GM12878 (cell line): ENCODE results near the gene RPS16. TPM values are rescaled to one million over a fixed set of nuclear protein-coding genes. Genes with fewer than 3 reads are reported as not detected.

Experiments used
- CHD2 ChIP-seq: IDR thresholded peaks from 2 replicates; pipeline ENCODE4 v1.6.1; 2011; ENCODE audit warnings: low read depth, low read length, improper control_type of control experiment, borderline replicate concordance
- CREM ChIP-seq: IDR thresholded peaks from 2 replicates; pipeline ENCODE4 v1.6.1; 2014; ENCODE audit warnings: antibody characterized with exemption, low read depth
- DPF2 ChIP-seq: fragments of 450-650 bp; IDR thresholded peaks from 2 replicates; pipeline ENCODE4 v1.6.1; 2017; ENCODE audit warnings: mild to moderate bottlenecking
- EED ChIP-seq: sonication (generic); IDR thresholded peaks from 2 replicates; pipeline ENCODE4 v1.6.1; 2016; ENCODE audit warnings: antibody characterized with exemption, low read depth
- IKZF2 ChIP-seq, 2 experiments: fragments of 450-650 bp; IDR thresholded peaks; 2 replicates each; pipeline ENCODE4 v1.6.1; 2017; ENCODE audit warnings: mild to moderate bottlenecking in 2 of 2, moderate library complexity in 2 of 2
- IRF4 ChIP-seq: IDR thresholded peaks from 2 replicates; pipeline ENCODE4 v1.6.1; 2011; ENCODE audit warnings: low read depth, low read length
- JUND ChIP-seq: IDR thresholded peaks from 2 replicates; pipeline ENCODE4 v1.6.1; 2012; ENCODE audit warnings: low read depth, mild to moderate bottlenecking, low read length, improper control_type of control experiment, moderate library complexity
- NFYB ChIP-seq: IDR thresholded peaks from 2 replicates; pipeline ENCODE4 v1.6.1; 2011; ENCODE audit warnings: low read depth, mild to moderate bottlenecking, low read length, improper control_type of control experiment, moderate library complexity; ENCODE audit not compliant: insufficient read depth
- PAX8 ChIP-seq: fragments of 450-650 bp; IDR thresholded peaks from 2 replicates; pipeline ENCODE4 v1.6.1; 2017; ENCODE audit warnings: mild to moderate bottlenecking, moderate library complexity
- POLR2AphosphoS2 ChIP-seq: IDR thresholded peaks from 2 replicates; pipeline ENCODE4 v1.6.1; 2011; ENCODE audit warnings: low read depth, mild to moderate bottlenecking, low read length, improper control_type of control experiment, moderate library complexity
- RAD21 ChIP-seq: IDR thresholded peaks from 2 replicates; pipeline ENCODE4 v1.6.1; 2011; ENCODE audit warnings: mild to moderate bottlenecking, low read depth, low read length, moderate library complexity; ENCODE audit not compliant: insufficient read depth
- SIN3A ChIP-seq: IDR thresholded peaks from 2 replicates; pipeline ENCODE4 v1.6.1; 2012; ENCODE audit warnings: low read depth, low read length, improper control_type of control experiment
- SMAD1 ChIP-seq: fragments of 450-650 bp; IDR thresholded peaks from 2 replicates; pipeline ENCODE4 v1.6.1; 2018; ENCODE audit warnings: mild to moderate bottlenecking, low read depth; ENCODE audit not compliant: partially characterized antibody
- SPI1 ChIP-seq: IDR thresholded peaks from 2 replicates; pipeline ENCODE4 v1.6.1; 2011; ENCODE audit warnings: low read depth, mild to moderate bottlenecking, low read length, moderate library complexity, borderline replicate concordance; ENCODE audit not compliant: insufficient read depth
- SREBF2 ChIP-seq: IDR thresholded peaks from 2 replicates; pipeline ENCODE4 v1.6.1; 2012; ENCODE audit warnings: mild to moderate bottlenecking, low read length
- TARDBP ChIP-seq: IDR thresholded peaks from 2 replicates; pipeline ENCODE4 v1.6.1; 2016; ENCODE audit warnings: borderline replicate concordance
- YY1 ChIP-seq: IDR thresholded peaks from 2 replicates; pipeline ENCODE4 v1.6.1; 2011; ENCODE audit warnings: low read depth, mild to moderate bottlenecking, low read length
- ZSCAN29 ChIP-seq: fragments of 450-650 bp; IDR thresholded peaks from 2 replicates; pipeline ENCODE4 v1.6.1; 2017; ENCODE audit warnings: mild to moderate bottlenecking, moderate library complexity
- polyA plus RNA-seq, 11 experiments: library from polyadenylated mRNA; depleted of rRNA in 4 of 11; unstranded in 6 of 11; stranded (reverse) in 5 of 11; fragments of >200 nt; fragmentation: Nextera tagmentation in 4 of 11; fragmentation: Illumina TruSeq in 1 of 11; extraction: Ambion mirVana in 4 of 11; extraction: Trizol in 1 of 11; gene quantifications; 1 replicate in 1 of 11; 2 replicates in 10 of 11; pipeline versions ENCODE4 v1.2.1 to v1.2.3, GENCODE V29; 2011 to 2016; ENCODE audit warnings: inconsistent platforms in 2 of 11, missing spikeins in 2 of 11, low read depth in 1 of 11
- total RNA-seq, 4 experiments: library from RNA; depleted of rRNA in 3 of 4; stranded (reverse); fragments of >200 nt in 3 of 4; fragmentation: Illumina TruSeq in 1 of 4; extraction: Trizol in 1 of 4; gene quantifications; 2 replicates each; pipeline versions ENCODE4 v1.2.1 to v1.2.3, GENCODE V29; 2013 to 2021
- TF ChIP-seq, protein P1 (sequence below): IDR thresholded peaks from 2 replicates; pipeline ENCODE4 v1.6.1; 2011; ENCODE audit warnings: borderline replicate concordance, low read depth, mild to moderate bottlenecking, moderate library complexity, mixed read lengths, low read length; ENCODE audit not compliant: insufficient read depth; ENCODE audit errors: extremely low read length
- TF ChIP-seq, protein P2 (sequence below): IDR thresholded peaks from 2 replicates; pipeline ENCODE4 v1.6.1; 2011; ENCODE audit warnings: mild to moderate bottlenecking, low read depth, low read length, moderate library complexity; ENCODE audit not compliant: insufficient replicate concordance
- TF ChIP-seq, protein P3 (sequence below): fragments of 450-650 bp; IDR thresholded peaks from 2 replicates; pipeline ENCODE4 v1.6.1; 2017; ENCODE audit warnings: mild to moderate bottlenecking, moderate library complexity
- TF ChIP-seq, protein P4 (sequence below): fragments of 150-350 bp; IDR thresholded peaks from 2 replicates; pipeline ENCODE4 v1.6.1; 2014; ENCODE audit warnings: mild to moderate bottlenecking, low read depth, low read length

RPS16 gene
- total and polyA plus RNA-seq, 10 of the 15 experiments (the other 5 are each of a cell fraction or from before 2014, with no cell fraction given), result 148 to 4,810 (median 2,343) TPM

DNA sequence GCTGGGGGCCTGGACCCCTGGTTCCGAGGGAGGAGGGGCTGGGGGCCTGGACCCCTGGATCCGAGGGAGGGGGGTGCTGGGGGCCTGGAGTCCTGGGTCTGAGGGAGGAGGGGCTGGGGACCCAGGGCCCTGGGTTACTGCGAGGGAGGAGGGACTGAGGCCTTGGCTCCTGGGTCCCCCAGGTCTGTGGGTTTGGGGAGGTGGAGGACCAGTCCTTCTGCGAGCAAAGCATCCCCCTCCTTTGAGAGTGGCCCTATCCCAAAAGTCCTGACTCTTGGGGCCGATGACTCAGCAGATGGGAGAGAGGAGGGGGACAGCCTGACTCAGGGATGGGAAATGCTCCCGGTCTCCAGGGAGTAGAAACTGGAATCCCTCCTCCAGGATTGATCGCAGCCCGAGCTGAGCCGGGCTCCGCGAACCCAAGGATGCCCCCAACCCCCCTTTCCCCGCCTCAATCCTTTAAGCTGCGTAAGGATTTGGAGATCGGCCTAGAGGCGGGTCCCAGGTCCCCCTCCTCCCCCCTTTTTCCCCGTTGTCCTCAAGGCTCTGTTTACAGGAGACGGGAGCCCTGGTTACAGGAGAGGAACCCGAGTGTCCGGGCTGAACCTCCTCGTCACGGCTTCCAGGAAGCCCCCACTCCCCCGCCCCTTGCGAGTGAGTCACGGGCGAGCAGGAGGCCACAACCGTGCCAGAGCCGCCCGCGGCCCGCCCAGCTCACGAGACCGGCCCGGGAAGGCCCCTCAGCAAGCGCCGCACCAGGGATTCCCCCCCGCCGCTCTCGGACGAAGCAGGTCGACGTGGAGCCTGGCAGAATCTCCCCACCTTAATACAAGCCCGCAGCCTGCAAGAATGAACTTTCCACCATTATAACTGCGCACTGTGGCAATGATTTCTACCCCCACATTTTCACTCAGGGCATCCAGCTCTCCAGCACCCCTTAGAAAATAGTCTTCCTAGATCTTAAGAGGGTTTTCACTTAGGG is 32.1 kb downstream of the RPS16 start (continued):
- TF ChIP-seq ZSCAN29, result no peak
- TF ChIP-seq, protein P1, sequence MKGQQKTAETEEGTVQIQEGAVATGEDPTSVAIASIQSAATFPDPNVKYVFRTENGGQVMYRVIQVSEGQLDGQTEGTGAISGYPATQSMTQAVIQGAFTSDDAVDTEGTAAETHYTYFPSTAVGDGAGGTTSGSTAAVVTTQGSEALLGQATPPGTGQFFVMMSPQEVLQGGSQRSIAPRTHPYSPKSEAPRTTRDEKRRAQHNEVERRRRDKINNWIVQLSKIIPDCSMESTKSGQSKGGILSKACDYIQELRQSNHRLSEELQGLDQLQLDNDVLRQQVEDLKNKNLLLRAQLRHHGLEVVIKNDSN, result no peak
- TF ChIP-seq CHD2, result 0 out of 2 replicates have a peak, but pooled peaks have one; percentile 50
- TF ChIP-seq POLR2AphosphoS2, result no peak; the same call in 1 of the 2 replicates
- peak; percentile 79 for TF ChIP-seq CREM
- TF ChIP-seq DPF2, result 0 out of 2 replicates have a peak, but pooled peaks have one; percentile 69
- TF ChIP-seq RAD21, result no peak
- no peak for TF ChIP-seq TARDBP
- no peak for TF ChIP-seq PAX8
- peak; percentile 94 to 95 for TF ChIP-seq IKZF2 (IDR thresholded peaks at IDR 0.05)
- TF ChIP-seq YY1, result peak; percentile 34
- TF ChIP-seq SPI1, result peak; percentile 26; the same call in 1 of the 2 replicates
- peak; percentile 16 for TF ChIP-seq SMAD1
- TF ChIP-seq EED, result peak; percentile 69; the same call in 1 of the 2 replicates
- TF ChIP-seq, protein P2, sequence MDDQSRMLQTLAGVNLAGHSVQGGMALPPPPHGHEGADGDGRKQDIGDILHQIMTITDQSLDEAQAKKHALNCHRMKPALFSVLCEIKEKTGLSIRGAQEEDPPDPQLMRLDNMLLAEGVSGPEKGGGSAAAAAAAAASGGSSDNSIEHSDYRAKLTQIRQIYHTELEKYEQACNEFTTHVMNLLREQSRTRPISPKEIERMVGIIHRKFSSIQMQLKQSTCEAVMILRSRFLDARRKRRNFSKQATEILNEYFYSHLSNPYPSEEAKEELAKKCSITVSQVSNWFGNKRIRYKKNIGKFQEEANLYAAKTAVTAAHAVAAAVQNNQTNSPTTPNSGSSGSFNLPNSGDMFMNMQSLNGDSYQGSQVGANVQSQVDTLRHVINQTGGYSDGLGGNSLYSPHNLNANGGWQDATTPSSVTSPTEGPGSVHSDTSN, result peak; percentile 24
- TF ChIP-seq, protein P3, sequence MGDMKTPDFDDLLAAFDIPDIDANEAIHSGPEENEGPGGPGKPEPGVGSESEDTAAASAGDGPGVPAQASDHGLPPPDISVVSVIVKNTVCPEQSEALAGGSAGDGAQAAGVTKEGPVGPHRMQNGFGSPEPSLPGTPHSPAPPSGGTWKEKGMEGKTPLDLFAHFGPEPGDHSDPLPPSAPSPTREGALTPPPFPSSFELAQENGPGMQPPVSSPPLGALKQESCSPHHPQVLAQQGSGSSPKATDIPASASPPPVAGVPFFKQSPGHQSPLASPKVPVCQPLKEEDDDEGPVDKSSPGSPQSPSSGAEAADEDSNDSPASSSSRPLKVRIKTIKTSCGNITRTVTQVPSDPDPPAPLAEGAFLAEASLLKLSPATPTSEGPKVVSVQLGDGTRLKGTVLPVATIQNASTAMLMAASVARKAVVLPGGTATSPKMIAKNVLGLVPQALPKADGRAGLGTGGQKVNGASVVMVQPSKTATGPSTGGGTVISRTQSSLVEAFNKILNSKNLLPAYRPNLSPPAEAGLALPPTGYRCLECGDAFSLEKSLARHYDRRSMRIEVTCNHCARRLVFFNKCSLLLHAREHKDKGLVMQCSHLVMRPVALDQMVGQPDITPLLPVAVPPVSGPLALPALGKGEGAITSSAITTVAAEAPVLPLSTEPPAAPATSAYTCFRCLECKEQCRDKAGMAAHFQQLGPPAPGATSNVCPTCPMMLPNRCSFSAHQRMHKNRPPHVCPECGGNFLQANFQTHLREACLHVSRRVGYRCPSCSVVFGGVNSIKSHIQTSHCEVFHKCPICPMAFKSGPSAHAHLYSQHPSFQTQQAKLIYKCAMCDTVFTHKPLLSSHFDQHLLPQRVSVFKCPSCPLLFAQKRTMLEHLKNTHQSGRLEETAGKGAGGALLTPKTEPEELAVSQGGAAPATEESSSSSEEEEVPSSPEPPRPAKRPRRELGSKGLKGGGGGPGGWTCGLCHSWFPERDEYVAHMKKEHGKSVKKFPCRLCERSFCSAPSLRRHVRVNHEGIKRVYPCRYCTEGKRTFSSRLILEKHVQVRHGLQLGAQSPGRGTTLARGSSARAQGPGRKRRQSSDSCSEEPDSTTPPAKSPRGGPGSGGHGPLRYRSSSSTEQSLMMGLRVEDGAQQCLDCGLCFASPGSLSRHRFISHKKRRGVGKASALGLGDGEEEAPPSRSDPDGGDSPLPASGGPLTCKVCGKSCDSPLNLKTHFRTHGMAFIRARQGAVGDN, result 0 out of 2 replicates have a peak, but pooled peaks have one; percentile 56
- TF ChIP-seq IRF4, result no peak
- TF ChIP-seq JUND, result peak; percentile 68; the same call in 1 of the 2 replicates
- TF ChIP-seq SIN3A, result peak; percentile 57; the same call in 1 of the 2 replicates
- TF ChIP-seq SREBF2, result no peak
- TF ChIP-seq, protein P4, sequence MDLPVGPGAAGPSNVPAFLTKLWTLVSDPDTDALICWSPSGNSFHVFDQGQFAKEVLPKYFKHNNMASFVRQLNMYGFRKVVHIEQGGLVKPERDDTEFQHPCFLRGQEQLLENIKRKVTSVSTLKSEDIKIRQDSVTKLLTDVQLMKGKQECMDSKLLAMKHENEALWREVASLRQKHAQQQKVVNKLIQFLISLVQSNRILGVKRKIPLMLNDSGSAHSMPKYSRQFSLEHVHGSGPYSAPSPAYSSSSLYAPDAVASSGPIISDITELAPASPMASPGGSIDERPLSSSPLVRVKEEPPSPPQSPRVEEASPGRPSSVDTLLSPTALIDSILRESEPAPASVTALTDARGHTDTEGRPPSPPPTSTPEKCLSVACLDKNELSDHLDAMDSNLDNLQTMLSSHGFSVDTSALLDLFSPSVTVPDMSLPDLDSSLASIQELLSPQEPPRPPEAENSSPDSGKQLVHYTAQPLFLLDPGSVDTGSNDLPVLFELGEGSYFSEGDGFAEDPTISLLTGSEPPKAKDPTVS, result no peak; the same call in 1 of the 2 replicates
- no peak for TF ChIP-seq NFYB
